LNCaP clone FGC (cell line): ENCODE measurements around the gene PCDH9.

Source experiments
- DNase-seq: peaks from one replicate; pipeline ENCODE4 v3.0.0-alpha.2; 2011; ENCODE audit warnings: low read depth
- H3K4me3 ChIP-seq: 2 replicates; pipeline ENCODE4 v1.5.1; 2011; ENCODE audit warnings: mild to moderate bottlenecking, low read depth, low read length, control low read depth
- CTCF ChIP-seq: IDR thresholded peaks from 2 replicates; pipeline ENCODE4 v1.5.1; 2012; ENCODE audit warnings: mild to moderate bottlenecking; ENCODE audit not compliant: control insufficient read depth, insufficient read depth; ENCODE audit errors: extremely low read depth

The PCDH9 gene

GRCh38 chr13:66574606-66575005, 655.5 kb downstream of the PCDH9 start:
- DNase-seq, result no peak
- no peak for TF ChIP-seq CTCF
- no peak overlapping the region for H3K4me3 ChIP-seq

DNA sequence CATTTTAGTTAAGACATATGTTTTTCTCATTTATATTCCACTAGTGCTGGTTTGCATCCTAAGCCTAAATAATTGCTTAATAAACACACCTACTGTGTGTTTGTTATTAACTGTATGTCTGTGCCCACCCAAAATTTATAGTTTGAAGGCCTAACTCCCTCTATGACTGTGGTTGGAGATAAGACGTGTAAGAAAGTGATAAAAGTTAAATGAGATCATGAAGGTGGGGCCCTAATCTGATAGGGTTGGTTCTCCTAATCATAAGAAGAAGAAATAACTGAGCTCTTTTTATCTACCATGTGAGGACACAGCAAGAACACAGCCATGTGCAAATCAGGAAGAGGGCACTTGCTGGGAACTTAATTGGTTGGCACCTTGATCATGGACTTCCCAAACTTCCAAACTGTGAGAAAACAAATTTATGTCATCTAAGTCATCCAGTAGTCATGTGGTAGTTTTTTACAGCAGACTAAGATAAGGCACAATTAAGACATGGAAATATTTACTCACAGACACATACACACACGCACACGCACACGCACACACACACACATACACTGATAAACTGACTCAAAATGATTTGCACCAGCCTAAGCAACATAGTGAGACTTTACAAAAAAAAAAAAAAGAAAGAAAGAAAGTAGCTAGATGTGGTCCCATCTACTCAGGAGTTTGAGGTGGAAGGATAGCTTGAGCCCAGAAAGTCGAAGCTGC, 662.1 kb downstream of the PCDH9 start:
- no peak for TF ChIP-seq CTCF
- DNase-seq, result no peak
- H3K4me3 ChIP-seq, result no peak overlapping the region

DNA sequence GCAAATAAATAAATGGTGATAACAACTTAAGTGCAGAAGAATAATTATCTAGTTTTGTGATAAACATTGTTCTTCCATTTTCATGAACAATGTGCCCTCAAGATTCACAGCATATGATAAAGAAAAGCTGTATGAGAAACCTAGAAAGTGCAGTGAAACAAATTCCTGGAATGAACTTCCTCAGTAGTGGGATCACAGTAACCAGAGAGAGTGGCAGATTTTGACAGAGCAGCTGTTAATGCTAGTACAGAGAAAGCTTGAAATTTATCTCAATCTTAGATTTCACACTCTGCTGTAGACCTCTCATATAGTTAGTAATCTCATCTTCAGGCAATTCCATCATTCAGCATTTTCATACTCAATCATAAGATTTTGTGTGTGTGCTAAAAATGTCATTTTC, 664.9 kb downstream of the PCDH9 start:
- DNase-seq, result no peak
- no peak for TF ChIP-seq CTCF
- no peak overlapping the region for H3K4me3 ChIP-seq

DNA sequence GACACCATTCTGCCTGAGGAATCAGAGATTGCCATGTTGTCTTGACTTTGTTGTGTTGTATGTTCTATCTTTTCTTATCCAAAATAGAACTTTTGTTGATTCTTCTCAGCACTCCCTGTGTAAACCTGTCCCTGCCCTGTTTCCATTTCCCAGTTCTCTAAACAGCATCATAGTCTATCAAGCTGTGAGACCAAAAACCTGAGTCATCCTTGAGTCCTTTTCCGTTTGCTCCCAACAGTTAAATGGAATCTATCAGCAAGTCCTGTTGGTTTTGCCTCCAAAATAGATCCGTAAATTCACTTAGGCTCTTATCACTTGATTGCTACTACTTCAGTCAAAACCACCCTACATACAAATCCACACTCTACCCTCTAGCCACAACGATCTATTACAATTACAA, 667.1 kb downstream of the PCDH9 start:
- no peak for TF ChIP-seq CTCF
- no peak overlapping the region for H3K4me3 ChIP-seq
- DNase-seq, result no peak

GRCh38 chr13:66562054-66562453, 668.1 kb downstream of the PCDH9 start:
- DNase-seq, result no peak
- TF ChIP-seq CTCF, result no peak
- H3K4me3 ChIP-seq, result no peak overlapping the region

DNA sequence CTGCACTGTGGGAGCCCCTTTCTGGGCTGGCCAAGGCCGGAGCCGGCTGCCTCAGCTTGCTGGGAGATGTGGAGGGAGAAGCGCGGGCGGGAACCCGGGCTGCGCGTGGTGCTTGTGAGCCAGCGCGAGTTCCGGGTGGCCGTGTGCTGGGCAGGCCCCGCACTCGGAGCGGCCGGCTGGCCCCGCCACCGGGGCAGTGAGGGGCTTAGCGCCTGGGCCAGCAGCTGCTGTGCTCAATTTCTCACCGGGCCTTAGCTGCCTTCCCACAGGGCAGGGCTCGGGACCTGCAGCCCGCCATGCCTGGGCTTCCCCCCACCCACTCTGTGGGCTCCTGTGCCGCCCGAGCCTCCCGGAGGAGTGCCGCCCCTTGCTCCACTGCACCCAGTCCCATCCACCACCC, 669.1 kb downstream of the PCDH9 start:
- DNase-seq, result no peak
- H3K4me3 ChIP-seq, result no peak overlapping the region
- no peak for TF ChIP-seq CTCF

DNA sequence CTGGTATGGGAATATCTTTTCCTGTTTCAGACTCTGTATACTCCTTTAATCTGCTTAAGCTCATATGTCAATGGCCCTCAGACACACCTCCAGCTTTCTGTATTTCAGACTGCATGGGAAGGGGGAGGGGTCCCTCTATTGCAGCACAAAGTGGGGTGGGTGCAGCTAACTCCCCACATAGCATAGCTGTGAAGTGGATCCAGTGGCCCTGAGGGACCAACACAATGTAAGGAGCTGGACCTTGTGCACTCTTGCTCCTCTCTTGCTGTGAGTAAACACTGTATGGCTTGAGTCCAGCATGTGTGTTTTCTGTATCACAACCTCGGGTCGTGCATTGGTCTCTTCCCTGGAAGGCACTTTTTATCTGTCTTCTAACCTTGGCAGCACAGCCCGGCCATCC, 669.9 kb downstream of the PCDH9 start:
- no peak overlapping the region for H3K4me3 ChIP-seq
- no peak for DNase-seq
- no peak for TF ChIP-seq CTCF
